ENCODE measurements around the gene IER5L. TPM values are rescaled to one million over a fixed set of nuclear protein-coding genes. Genes with fewer than 3 reads are reported as not detected.
"Not testable (repeated sequence)": the region's sequence is repeated elsewhere in the genome, so short reads cannot be mapped to it uniquely, and the experiment has no call there.

Gene IER5L
- total and polyA plus RNA-seq, 9 donors: 2.5 to 74.3 (median 41.5) TPM

- Histone ChIP-seq H3K4me3 (no peak overlapping the region), H3K27ac (peak overlapping the region; percentile 79 to 90), H3K9me3 (no peaks in the 10 kb centered on the region), H3K36me3 (no peaks in the 10 kb centered on the region), H3K4me1 (ENCODE audit: insufficient read depth) (peaks cover 10% of the 10 kb centered on the region), H3K27me3 (no peaks in the 10 kb centered on the region)
- intact Hi-C loops (cut with DNase I): no loop called here
- no peak for TF ChIP-seq POLR2A (IDR thresholded peaks at IDR 0.05)
- TF ChIP-seq EP300 (IDR thresholded peaks at IDR 0.05): no peak
- peak in 2 of 3 donors; percentile 25 to 29 for TF ChIP-seq CTCF (IDR thresholded peaks at IDR 0.05)
- 11 to 17% (median 14%) methylated on average over 29 to 30 of the region's 30 CpGs for WGBS, 3 donors
- DNase-seq: peak; percentile 80 to 89 (median 83)
Observed at GRCh38 chr9:129198319-129199043, 20.4 kb upstream of the IER5L start.

- H3K9me3 ChIP-seq: no peaks in the 10 kb centered on the region
- 7 to 9% (median 9%) methylated on average over 8 of the region's 8 CpGs for WGBS, 3 donors
- no peaks in the 10 kb centered on the region for H3K27me3 ChIP-seq
- peak overlapping the region; percentile 79 to 90 for H3K27ac ChIP-seq
- intact Hi-C loops (cut with DNase I): no loop called here
- no peak overlapping the region for H3K4me3 ChIP-seq
- DNase-seq: peak; percentile 72 to 79 (median 75)
- no peaks in the 10 kb centered on the region for H3K36me3 ChIP-seq
- H3K4me1 ChIP-seq (ENCODE audit: insufficient read depth): peaks cover 10% of the 10 kb centered on the region
- TF ChIP-seq EP300 (IDR thresholded peaks at IDR 0.05) (no peak), CTCF (IDR thresholded peaks at IDR 0.05) (no peak), POLR2A (IDR thresholded peaks at IDR 0.05) (no peak)
Observed at GRCh38 chr9:129197978-129198318, 19.9 kb upstream of the IER5L start.

GRCh38 chr9:129197045-129197444, 19.0 kb upstream of the IER5L start:
- H3K4me3 ChIP-seq; intact Hi-C loops (cut with DNase I); H3K9me3 ChIP-seq; H3K36me3 ChIP-seq; DNase-seq; H3K27me3 ChIP-seq; H3K4me1 ChIP-seq (ENCODE audit: insufficient read depth): not testable (repeated sequence)
- H3K27ac ChIP-seq: peak overlapping the region in 1 of 2 donors; percentile 90
- 91 to 97% (median 94%) methylated on average over 6 of the region's 6 CpGs for WGBS, 3 donors

- Histone ChIP-seq H3K9me3 (no peaks in the 10 kb centered on the region), H3K27ac (no peak overlapping the region), H3K4me3 (no peak overlapping the region), H3K27me3 (no peaks in the 10 kb centered on the region), H3K4me1 (ENCODE audit: insufficient read depth) (peaks cover 10% of the 10 kb centered on the region), H3K36me3 (no peaks in the 10 kb centered on the region)
- WGBS, 3 donors: 93 to 96% (median 94%) methylated on average over 10 of the region's 10 CpGs
- TF ChIP-seq EP300 (IDR thresholded peaks at IDR 0.05) (no peak), POLR2A (IDR thresholded peaks at IDR 0.05) (no peak), CTCF (IDR thresholded peaks at IDR 0.05) (no peak)
- intact Hi-C loops (cut with DNase I): no loop called here
- DNase-seq: peak in 1 of 5 donors; percentile 20
Observed at GRCh38 chr9:129195606-129196005, 17.5 kb upstream of the IER5L start.

- H3K4me3 ChIP-seq: no peak overlapping the region
- DNase-seq: no peak
- H3K27ac ChIP-seq: no peak overlapping the region
- TF ChIP-seq POLR2A (IDR thresholded peaks at IDR 0.05): no peak
- no peak for TF ChIP-seq EP300 (IDR thresholded peaks at IDR 0.05)
- TF ChIP-seq CTCF (IDR thresholded peaks at IDR 0.05): no peak
- intact Hi-C loops (cut with DNase I): no loop called here
- H3K9me3 ChIP-seq: no peaks in the 10 kb centered on the region
- WGBS, 3 donors: 82 to 96% (median 88%) methylated on average over 3 of the region's 3 CpGs
- H3K4me1 ChIP-seq (ENCODE audit: insufficient read depth): peaks cover 10% of the 10 kb centered on the region
- no peaks in the 10 kb centered on the region for H3K27me3 ChIP-seq
- no peaks in the 10 kb centered on the region for H3K36me3 ChIP-seq
Observed at GRCh38 chr9:129194221-129194620, 16.2 kb upstream of the IER5L start.

All from ovary (tissue), 9 donors.